GM19193 (cell line): Measurements from ENCODE around the gene SNAP29.

Source experiments
- POLR2A ChIP-seq: IDR thresholded peaks from 4 replicates; pipeline ENCODE4 v1.6.1; 2011; ENCODE audit not compliant: insufficient read depth, insufficient read length; ENCODE audit errors: extremely low read depth

Gene SNAP29

DNA sequence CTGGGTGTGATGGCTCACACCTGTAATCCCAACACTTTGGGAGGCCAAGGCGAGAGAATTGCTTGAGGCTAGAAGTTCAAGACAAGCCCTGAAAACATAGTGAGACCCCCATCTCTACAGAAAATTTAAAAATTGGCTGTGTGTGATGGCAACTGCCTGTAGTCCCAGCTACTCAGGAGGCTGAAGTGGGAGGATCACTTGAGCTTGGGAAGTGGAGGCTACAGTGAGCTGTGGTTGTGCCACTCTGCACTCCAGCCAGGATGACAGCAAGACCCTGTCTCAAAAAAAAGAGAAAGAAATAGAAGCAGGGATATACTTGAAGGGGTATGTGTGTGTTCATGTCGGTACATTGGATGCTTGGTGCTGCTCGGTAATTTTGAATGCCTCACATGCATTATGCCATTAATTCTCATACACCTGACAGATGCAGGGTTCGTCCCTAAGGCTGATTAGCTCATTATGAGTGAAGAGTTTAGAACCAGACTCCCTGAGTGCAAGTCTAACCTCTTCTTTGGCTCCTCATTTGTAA, 72.4 kb downstream of the SNAP29 start:
- no peak for TF ChIP-seq POLR2A

DNA sequence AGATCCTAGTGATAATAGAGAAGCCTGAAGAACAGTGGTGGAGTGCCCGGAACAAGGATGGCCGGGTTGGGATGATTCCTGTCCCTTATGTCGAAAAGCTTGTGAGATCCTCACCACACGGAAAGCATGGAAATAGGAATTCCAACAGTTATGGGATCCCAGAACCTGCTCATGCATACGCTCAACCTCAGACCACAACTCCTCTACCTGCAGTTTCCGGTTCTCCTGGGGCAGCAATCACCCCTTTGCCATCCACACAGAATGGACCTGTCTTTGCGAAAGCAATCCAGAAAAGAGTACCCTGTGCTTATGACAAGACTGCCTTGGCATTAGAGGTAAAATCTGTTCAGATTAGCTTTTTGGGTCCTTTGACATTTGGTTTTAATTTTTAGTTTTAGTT, 75.1 kb downstream of the SNAP29 start:
- TF ChIP-seq POLR2A, result no peak

- TF ChIP-seq POLR2A, result no peak
Measured at GRCh38 chr22:20937031-20937793, 78.4 kb downstream of the SNAP29 start.

DNA sequence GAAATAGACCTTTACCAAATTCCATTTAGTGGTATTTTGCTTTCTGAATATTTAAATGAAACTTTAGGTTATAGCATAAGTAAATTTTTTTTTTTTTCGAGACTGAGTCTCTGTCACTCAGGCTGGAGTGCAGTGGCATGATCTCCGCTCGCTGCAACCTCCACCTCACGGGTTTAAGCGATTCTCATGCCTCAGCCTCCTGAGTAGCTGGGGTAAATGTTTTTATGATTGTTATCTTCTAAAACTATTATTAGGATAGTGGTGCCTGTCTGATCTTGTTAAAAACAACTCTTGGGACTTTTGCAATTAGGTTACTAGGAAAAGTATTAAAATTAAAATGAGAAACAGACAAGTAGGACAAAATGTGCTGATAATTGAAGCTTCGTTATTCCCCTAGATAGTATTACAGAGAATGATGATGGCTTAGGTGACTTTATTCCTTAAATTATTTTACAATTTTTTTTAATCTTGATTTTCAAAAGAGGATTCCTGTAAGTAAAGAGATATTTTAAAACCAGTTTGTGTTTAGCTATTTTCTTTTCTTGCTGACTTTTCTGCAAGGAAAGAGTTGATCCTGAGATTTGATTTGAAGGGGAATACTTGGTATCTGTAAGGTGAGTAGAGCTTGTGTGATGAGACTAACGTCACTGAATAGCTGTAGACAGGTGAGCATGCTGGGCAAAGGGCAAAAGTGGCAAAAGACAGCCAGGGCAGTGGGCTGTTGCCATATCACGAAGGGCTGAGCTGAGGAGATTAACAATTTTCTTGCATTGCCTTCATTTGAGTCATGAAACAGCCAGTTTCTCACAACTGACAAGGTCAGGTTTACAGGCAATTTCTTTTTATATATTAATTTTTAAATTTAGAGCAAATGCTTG, 79.2 kb downstream of the SNAP29 start:
- TF ChIP-seq POLR2A, result no peak

DNA sequence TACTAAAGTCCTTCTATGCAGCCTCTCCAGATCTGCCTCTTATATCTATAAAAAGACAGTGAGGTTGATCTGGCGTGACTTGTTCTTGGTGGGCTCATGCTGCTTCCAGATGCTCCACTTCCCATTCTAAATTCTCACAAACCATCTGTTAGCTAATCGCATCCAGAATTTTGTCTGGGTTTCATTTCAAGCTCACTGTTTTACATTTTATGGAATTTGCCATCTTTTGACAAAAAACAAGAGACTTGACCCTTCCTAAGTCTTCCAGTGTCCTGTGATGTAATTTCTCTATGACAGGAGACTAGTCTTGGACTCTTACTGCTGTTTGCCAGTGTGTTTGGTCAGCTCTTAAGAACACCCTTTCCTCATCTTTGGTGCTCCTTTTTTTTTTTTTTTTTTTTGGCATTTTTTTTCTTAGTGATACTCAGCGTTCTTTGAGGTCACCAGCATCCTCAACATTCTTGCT, 81.4 kb downstream of the SNAP29 start:
- no peak for TF ChIP-seq POLR2A
